ENCODE results near the gene MAGEE2.
"Not testable (repeated sequence)": the region's sequence is repeated elsewhere in the genome, so short reads cannot be mapped to it uniquely, and the experiment has no call there.

MAGEE2 gene, protein sequence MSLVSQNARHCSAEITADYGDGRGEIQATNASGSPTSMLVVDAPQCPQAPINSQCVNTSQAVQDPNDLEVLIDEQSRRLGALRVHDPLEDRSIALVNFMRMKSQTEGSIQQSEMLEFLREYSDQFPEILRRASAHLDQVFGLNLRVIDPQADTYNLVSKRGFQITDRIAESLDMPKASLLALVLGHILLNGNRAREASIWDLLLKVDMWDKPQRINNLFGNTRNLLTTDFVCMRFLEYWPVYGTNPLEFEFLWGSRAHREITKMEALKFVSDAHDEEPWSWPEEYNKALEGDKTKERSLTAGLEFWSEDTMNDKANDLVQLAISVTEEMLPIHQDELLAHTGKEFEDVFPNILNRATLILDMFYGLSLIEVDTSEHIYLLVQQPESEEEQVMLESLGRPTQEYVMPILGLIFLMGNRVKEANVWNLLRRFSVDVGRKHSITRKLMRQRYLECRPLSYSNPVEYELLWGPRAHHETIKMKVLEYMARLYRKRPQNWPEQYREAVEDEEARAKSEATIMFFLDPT

DNA sequence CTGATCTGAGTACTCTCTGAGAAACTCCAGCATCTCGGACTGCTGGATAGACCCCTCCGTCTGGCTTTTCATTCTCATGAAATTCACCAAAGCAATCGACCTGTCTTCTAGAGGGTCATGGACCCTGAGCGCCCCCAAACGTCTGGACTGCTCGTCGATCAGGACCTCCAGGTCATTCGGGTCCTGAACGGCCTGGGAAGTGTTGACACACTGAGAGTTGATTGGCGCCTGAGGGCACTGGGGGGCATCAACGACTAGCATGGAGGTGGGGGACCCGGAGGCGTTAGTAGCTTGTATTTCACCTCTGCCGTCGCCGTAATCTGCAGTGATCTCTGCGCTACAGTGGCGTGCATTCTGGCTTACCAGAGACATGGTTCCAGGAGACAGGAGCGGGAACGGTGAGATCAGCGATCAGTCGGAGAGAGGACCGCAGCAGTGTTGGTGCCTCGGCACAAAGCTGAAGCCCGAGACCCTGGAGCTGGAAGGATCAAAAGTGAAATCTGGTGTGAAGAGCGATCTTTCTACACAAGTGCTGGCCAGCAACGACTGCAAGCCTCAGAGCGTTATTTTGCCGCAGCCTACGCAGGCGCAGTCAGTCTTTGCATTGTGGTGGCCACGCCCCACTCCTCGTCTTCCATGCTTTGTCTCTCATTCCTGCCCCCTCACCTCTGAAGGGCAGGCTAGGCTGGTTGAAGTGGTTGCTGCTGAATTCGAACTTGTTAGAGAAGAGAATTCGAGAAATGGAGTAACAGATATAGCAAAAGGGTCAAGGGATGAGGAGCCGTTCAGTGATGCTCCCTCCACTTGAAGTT lies at the start of gene MAGEE2:
Gene MAGEE2 (minus strand): TSS at position 575 of the 812 bp plus-strand sequence. CDS start 203 bp downstream, at position 372.
- no peak for DNase-seq (ENCODE audit: low read depth in 2 of 2)

DNA sequence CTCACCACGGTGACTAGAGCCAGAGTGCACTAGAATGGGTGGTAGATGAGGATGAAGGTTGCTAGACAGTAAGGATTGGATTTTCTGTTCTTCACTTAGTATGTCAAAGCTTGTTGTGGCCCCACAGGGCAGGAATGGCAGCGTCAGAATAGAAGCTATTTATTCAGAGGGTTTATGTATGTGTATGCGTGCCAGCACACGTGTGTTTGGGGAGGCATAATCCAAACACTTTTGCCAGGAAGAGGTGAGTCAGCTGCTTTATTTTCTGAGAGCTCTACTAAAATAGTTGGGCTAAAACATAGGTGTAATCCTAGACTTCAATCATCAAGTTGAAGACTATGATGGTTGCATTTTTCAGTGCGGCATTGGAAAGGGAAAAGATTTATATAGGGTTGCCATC lies 1.2 kb upstream of the MAGEE2 start:
- no peak for DNase-seq (ENCODE audit: low read depth in 2 of 2)

DNA sequence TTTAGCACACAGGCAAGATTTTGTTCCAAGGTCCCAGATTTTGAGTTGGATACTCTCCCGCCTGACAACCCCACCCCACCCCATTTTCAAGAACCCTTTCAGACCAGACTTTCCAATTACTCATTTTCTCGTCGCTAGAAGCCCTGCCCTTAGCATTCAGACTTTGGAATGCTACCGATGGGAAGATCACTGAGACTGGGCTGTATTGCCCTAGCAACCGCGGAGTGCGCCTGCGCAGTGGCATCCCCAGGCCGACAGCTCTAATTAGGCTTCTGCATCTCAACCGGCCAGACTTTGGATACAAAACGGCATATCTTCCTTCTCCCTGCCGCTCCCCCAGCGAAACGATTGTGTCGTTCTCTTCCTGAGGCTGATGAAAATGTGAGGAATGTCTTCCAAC lies 3.4 kb downstream of the MAGEE2 start:
- no peak for DNase-seq (ENCODE audit: low read depth in 2 of 2)

DNA sequence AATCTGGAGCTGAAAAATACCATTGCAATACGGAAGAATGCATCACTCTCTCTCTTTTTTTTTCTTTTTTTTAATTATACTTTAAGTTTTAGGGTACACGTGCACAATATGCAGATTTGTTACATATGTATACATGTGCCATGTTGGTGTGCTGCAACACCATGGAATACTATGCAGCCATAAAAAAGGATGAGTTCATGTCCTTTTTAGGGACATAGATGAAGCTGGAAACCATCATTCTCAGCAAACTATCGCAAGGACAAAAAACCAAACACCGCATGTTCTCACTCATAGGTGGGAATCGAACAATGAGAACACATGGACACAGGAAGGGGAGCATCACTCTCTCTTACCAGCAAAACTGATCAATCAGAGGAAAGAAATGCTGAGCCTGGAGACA lies 17.0 kb downstream of the MAGEE2 start:
- not testable (repeated sequence) for DNase-seq (ENCODE audit: low read depth in 2 of 2)

DNA sequence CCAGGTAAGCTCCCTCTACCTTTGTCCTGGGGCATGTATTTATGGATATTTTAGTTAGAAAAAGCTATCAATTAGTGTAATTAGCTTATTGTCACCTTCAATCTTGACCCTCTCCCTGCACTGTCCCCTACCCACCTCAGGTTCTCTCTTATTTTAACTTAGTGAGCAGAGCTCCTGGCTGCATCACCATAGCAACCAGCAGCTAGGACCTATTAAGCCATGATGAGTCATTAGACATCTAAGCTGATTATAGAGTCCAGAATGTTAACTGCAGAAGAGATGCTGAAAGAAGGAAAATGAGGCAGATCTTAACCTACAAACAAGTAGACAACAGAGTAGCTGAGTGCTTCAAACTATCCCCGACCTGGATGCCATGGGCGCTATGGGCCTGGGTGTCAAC lies 36.6 kb downstream of the MAGEE2 start:
- no peak for DNase-seq (ENCODE audit: low read depth in 2 of 2)

GRCh38 chrX:75746891-75747639 lies 38.0 kb downstream of the MAGEE2 start:
- no peak for DNase-seq (ENCODE audit: low read depth in 2 of 2)

Data from fibroblast of skin of left biceps (primary cell).